Activated naive CD4-positive, alpha-beta T cell treated with Interleukin-2 at 50 U/mL for 16 hours (primary cell): ENCODE measurements around the gene ERBB4.

Experiments used
- DNase-seq: peaks from one replicate; pipeline ENCODE4 v3.0.0-alpha.2; 2020

Gene ERBB4

DNA sequence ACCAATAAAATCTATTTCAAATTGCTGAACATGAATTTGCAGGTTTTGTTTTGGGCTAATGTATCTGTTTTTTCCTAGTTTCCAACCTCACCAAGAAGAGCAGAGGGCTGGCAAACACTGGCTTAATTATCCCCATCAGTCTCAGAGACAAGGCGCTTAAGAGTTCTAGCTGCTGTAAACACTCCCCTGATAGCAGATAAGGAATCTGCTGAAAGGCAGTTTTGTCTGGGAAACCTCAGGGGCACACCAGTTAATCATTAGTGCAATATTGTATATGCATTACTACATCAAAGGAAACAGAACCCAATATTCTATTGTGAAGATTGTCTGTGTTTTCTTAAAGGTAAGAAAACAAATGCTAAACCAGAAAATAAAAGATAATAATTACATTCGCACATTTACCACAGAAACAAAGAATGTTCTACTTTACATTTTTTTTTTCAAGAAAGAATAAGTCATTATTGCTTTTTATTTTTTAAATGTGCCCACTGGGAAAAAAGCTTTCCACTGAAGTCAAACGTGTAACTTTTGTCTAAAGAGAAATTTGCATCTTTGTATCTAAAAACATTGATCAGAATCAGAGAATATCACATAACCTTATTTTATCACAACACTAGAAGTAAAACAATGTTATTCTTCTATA lies 179.1 kb downstream of the ERBB4 start:
- DNase-seq: no peak

DNA sequence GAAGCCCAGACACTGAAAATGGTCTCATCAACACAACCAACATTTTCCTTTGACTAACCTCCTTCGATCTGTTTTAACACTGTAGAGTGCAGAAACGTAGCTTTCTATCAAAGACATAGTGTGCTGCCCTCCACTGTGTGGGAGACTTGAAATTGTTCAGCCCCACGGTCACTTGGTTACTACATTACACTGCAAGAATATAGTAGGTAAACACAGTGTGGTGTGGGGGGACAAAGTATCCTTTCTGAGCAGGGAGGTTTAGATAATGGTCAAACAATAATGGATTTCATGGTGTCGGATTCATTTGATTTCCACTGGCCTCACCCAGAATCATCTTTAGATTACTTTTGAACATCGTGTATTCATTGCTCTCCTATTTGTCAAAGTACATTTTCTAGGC lies 181.0 kb downstream of the ERBB4 start:
- no peak for DNase-seq

DNA sequence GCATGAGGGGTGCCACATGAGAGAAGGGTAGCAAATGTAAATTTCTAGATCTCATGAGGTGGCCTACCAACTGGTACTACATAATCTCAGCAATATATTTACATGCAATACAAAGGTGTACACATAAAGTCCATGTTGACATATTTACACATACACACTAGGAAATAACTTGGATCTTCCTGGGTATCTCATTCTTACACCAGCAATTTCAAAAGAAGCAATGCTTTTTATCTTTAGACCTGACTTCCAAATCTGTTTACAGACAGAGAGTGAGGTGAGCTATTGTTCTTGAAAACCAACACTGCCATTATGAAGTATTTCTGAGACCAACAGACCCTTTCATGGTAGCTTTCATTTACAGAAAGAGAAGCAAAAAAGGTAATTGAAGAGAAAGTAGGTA lies 184.2 kb downstream of the ERBB4 start:
- no peak for DNase-seq

DNA sequence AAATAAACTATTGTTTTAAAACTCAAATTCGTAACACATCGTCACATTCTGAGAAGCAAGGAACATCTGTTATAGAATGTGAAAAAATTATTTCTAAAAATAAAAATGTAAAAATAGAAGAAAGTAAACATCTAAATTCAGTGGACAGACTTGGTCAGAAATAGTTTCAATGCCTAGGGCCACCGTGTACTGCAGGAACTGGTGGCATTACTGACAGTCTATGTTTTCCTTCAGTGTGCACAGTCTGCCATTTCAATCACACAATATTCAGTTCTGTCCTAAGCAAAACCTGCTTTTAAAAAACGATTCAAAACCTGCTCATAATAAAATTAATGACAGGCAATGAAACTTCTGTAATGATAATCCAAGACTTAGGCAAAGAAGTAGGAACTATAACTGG lies 190.1 kb downstream of the ERBB4 start:
- DNase-seq: no peak

- DNase-seq: no peak
Observed at GRCh38 chr2:212346865-212347264, 191.7 kb downstream of the ERBB4 start.

GRCh38 chr2:212345966-212346365 lies 192.6 kb downstream of the ERBB4 start:
- no peak for DNase-seq

DNA sequence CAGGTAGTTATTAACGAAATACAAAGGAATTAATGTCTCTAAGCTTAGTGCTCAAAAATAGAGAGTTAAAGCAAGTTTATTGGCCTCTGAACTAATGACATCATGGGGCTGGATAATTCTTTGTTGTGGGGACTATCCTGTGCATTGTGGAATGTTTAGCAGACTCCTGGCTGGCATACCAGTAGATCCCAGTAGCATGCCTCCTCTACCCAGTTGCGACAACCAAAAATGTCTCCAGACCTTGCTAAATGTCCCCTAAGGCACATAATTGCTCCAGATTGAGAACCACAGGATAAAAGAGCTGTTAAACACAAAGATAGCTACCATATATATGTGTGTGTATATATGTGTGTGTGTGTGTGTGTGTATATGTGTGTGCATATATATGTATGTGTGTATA lies 194.5 kb downstream of the ERBB4 start:
- DNase-seq: no peak

DNA sequence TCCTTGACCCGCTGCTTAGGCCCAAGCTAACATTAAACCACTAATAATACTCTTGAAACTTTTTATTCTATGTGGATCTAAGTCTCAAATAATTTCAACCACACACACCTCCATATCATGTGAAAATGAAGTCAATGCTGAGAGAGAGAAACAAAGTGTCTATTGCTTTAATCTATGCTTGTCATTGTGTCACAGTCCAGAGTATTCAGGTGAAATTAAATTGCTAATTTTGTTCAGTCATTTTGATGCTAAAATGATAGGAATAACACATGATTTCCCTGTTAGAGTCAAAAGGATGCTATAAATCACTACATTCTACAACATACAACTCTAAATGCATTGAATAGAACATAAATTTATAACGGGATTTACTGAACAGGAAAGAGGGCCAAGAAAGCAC lies 195.4 kb downstream of the ERBB4 start:
- DNase-seq: no peak

DNA sequence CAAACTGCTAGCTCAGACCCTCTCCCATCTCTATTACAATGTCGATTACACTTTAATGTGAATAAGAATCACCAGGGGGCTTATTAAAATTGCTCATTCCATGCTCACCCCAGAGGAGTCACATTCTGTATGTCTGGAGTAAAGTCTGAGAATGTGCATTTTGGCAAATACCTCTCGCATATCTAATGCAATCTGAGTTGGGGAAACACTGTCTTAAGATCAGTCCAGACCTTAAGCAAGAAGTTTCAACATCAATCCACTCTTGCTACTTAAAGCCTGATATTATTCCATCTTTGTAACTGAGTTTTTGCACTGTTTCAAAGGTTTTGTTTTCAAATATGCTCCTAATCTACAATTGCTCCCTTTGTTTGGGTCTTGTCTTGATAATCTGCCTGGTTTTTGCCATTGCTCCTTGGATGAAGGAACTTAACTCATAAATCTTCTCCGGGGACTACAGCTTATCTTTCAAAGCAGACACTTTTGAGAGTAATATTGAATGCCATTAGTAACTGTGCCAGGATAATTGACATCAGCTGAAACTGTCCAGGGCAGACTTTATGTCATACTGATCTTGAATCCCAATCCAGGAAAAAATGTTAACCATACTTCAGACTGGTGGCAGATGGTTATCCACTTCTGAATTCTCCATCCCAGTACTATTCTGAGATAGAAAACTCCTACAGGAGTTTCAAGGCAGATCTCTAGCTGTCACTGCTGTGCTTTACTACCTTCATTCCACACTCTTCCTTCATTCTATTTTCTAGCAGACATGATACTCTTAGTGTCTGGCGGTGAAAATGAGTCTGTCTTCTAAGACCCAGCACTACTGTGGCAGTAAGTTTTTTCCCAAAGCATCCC lies 200.9 kb downstream of the ERBB4 start:
- DNase-seq: no peak

DNA sequence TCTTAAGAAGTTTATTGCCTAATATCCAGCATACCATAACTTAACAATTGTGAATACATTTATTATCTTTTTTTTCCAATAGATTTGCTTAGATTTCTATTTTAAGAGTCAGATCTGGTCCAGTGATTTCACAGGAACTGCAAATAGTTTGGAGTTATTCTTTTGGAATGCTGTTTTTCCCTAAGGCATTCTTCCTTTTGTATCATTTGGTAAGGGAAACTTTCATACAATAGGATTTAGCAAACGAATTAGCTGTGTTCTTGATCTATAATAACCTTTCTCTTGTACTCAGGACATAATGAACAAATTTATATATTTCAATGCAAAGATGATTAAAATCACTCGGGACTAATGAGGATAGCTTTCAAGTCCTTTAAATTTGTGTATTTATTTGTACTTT lies 201.6 kb downstream of the ERBB4 start:
- DNase-seq: no peak

- no peak for DNase-seq
Observed at GRCh38 chr2:212330263-212330662, 208.3 kb downstream of the ERBB4 start.

GRCh38 chr2:212328712-212329496 lies 209.7 kb downstream of the ERBB4 start:
- no peak for DNase-seq

- no peak for DNase-seq
Observed at GRCh38 chr2:212328136-212328535, 210.5 kb downstream of the ERBB4 start.

DNA sequence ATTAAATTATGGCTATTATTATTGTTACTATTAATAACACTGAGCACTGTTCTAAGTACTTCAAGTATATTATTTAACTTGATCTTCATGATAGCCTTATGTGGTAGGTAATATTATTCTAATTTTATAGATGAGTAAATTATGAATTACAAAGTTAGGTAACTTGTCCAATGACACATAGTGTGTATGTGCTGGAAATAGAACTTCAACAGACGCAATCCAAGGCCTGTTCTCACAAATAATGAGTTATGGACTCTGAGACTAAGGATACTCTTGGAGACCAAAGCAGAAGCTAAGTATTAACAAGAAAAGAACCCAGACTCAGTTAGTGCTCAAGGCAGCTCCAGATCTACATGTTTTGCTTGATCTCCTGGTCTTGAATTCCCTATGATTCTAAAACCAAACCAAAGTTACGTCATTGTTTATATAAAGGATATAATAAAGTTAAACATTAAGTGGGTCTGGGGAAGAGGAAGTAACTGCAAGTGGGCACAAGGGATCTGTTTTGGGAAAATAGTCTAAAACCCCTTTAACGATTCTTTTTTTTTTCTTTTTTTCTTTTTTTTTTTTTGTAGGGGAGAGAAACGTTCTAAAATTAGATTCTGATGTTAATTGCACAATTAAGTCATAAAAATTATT lies 211.3 kb downstream of the ERBB4 start:
- DNase-seq: no peak

DNA sequence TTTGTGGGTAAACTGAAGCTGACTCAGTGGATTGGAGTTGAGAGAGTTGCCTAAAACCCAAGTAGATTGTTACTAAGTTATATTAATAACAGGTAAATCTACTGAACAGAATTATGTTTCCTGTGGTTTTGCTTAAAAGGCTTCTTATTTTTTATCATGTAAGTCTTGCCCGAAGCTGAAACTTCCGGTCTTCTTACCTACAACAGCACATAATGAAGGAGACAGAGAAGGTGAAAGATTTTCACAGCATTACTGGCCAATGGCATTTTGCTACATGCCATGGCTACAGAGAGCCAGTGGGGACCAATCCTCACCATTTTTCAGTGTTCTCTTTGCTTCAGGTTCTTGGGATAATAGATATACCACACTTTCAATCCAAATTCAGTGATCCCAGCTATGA lies 220.0 kb downstream of the ERBB4 start:
- no peak for DNase-seq

- no peak for DNase-seq
Observed at GRCh38 chr2:212314680-212315079, 223.9 kb downstream of the ERBB4 start.

DNA sequence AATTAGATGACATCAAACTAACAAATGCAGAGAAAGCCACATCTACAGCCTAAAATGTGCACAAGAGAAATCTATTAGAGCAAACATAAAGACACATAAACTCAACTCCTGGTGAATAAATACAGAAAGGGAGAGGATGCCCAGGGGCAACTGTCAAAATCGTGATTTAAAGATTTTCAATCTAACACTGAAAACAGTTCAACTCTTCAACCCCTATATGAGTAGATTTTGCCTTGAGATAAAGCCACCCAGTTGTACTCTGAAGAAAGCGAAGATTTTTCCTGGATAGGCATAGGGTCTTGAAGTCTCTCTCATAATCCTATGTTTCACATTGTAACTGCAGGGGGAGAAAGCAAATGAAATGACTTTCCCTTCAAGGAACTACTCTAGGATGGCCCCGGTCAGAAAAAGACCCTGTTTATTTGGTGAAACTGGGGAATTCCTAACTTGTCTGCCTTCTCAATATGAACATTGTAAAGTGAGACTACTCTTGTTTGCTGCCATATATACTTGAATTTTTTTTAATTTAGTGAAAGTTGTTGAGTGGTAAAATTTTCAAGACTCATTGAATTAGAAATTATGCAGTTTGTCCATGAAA lies 226.7 kb downstream of the ERBB4 start:
- DNase-seq: no peak

DNA sequence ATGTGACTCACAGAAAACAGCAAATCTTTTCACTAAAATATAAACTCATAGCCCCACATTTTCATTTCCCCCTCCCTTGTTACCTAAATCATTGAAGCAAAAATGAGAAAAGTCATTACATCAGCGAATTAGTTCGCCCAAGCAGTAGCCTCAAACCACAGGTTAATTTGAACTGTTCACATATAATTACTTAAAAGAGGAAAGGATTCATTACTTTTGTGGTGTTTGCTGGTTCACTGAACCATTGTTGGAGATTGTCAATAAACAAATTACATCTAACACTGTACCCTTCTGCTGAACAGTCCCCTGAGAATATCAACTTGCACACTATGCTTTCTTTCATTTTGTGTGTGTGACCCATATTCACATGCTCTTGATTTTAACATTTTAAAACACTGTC lies 238.7 kb downstream of the ERBB4 start:
- no peak for DNase-seq

DNA sequence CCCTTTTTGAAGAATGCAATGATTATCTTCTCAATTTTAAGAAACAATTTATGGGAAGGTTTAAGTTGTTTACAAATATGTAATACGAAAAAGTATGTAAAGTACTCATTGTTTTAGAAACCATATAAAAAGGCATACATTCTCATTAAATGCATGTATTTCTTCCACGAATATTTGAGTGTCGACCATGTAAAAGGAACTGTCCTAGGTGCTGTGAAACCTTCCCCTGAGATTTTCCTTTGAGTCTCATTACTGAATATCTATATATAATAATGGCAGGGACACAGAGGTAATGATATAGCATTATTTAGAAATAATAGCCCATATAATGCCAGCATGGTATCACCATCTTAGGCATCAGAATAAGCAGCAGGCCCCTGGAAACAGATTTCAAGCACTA lies 239.3 kb downstream of the ERBB4 start:
- DNase-seq: no peak

DNA sequence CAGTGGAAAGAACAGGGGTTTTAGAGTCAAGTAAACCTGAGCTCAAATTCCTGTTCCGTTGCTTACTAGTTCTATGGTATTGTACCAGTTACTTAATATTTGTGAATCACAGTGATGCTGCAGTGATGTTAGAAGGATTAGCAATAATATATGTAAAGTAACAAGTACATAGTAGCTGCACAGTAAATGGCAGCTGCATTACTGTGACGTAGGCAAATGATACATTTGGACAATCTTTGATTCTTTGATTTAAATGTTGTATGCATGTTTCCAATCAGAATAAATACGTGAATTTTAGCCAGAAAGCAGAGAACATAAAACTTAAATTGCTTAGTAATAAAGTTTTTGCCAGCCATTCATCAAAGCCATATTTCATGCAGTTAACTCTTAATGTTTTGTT lies 243.0 kb downstream of the ERBB4 start:
- DNase-seq: no peak

DNA sequence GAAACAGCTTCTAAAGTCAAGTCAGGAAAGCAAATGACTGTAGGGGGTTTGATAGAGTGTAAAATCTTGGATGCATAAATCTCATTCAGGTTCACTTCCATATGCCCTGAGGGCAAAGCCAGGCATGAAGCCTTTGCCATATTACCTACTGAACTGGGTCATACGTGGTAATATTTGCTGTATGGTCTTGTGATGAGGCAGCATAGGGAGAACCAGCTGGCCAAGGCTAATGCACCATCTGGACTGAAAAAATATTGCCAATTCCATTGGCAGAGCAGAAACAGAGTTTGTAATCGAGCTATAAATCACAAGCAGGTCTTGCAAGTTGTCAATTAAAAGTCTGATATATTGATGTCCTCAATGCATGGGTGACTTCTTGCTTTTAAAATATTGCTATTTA lies 243.8 kb downstream of the ERBB4 start:
- no peak for DNase-seq

- no peak for DNase-seq
Observed at GRCh38 chr2:212289301-212289700, 249.3 kb downstream of the ERBB4 start.

GRCh38 chr2:212288308-212288707 lies 250.3 kb downstream of the ERBB4 start:
- DNase-seq: no peak
